ENCODE results near the gene GNB1.

Gene GNB1

DNA sequence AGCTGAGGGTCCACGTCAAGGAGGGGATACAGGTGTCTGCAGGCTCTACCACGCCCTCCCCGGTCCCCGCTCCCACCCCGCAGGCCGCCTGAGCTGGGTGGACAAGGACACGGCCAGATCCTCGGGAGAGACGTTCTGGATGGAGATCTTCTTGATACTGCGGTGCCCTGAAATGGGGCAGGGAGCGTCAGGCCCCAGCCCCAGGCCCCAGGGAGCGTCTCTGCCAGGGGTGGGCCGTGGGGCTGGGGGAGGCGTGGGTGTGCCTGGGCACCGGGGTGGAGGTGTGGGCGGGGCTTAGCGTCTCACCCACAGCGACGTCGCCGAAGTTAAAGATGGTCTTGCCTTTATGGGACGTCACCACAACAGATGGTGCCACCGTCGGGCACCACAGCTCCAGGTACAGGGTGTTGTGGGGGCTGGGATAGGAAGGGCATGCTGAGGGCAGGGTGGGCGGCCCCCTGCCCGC is 35.5 kb upstream of the GNB1 start:
- DNase-seq (ENCODE audit: insufficient read length, low spot score): no peak
- no peak for FAIRE-seq
- TF ChIP-seq, protein P1, sequence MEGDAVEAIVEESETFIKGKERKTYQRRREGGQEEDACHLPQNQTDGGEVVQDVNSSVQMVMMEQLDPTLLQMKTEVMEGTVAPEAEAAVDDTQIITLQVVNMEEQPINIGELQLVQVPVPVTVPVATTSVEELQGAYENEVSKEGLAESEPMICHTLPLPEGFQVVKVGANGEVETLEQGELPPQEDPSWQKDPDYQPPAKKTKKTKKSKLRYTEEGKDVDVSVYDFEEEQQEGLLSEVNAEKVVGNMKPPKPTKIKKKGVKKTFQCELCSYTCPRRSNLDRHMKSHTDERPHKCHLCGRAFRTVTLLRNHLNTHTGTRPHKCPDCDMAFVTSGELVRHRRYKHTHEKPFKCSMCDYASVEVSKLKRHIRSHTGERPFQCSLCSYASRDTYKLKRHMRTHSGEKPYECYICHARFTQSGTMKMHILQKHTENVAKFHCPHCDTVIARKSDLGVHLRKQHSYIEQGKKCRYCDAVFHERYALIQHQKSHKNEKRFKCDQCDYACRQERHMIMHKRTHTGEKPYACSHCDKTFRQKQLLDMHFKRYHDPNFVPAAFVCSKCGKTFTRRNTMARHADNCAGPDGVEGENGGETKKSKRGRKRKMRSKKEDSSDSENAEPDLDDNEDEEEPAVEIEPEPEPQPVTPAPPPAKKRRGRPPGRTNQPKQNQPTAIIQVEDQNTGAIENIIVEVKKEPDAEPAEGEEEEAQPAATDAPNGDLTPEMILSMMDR (IDR thresholded peaks at IDR 0.05; ENCODE audit: insufficient read depth, missing control alignments): no peak

DNA sequence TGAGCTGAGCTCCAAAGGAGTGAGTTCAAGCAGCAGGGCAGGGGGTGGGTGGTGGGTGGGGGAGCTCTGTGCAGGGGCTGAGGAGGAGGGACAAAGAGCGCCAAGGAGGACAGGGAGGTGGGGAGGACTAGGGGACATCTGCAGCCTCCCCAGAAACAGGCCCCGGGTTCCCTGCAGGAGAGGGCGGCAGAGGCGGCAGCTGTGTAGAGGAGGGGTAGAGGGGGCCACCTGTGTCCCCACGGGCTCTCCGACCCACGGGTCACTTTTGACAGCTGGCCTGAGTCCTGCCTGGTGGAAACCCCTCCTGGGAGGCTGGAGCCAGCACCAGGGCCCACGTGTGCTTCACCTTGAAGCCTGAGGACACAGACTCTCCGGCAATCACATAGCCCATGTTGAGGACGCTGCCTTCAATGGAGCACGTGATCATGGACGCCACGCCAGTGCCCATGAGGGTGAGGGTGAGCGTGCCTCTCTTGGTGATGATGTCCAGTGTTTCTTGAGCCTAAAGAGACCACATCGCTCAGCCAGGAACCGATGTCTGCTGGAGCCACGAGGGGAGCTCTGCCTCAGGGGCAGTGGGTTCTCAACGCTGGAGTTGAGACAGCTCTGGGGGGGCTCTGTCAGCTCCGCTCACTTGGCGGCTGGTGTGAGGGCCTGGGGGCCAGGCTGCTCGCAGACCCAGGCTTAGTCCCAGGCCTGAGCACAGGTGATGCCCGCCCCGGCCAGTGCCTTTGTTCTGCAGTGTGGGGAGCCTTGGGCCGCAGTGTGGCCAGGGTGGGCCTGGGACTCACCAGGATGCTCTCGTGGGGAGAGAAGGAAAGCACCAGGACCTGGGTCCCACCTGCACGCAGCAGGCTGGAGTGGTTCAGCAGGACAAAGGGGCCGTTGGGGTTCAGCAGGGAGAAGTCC is 34.8 kb upstream of the GNB1 start:
- TF ChIP-seq, protein P1 (IDR thresholded peaks at IDR 0.05; ENCODE audit: insufficient read depth, missing control alignments): no peak
- no peak for DNase-seq (ENCODE audit: insufficient read length, low spot score)
- FAIRE-seq: no peak

DNA sequence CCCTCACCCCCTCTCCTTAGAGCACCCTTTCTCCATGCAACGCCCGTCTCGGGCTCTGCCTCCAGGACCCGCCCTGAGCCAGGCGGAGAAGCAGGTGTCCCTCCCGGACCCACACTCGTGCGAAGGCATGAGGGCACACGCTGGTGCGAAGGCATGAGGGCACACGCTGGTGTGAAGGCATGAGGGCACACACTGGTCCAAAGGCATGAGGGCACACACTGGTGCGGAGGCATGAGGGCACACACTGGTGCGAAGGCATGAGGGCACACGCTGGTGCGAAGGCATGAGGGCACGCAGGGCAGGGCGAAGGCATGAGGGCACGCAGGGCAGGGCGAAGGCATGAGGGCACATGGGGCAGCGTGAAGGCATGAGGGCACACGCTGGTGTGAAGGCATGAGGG is 34.0 kb upstream of the GNB1 start:
- FAIRE-seq (no peak), DNase-seq (ENCODE audit: insufficient read length, low spot score) (no peak)
- TF ChIP-seq, protein P1 (IDR thresholded peaks at IDR 0.05; ENCODE audit: insufficient read depth, missing control alignments): no peak

DNA sequence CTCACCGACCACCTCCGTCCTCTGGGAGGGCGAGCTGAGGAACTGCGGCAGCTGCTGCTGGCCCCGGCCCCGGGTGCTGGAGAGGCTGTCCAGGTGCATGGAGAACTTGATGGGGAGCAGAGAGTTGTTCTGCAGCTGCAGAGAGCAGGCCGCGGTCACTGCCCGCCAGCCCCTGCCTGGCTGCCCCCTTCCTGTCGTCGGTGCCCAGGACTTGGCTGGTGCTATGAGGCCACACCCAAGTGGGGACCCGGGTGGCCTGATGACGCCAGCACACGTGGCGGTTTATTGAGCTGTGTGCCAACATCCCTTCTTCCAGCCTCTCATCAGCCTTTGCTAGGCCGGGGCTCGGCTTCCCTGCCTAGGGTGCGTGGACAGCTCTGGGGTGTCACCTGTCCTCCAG is 33.5 kb upstream of the GNB1 start:
- DNase-seq (ENCODE audit: insufficient read length, low spot score): no peak
- no peak for FAIRE-seq
- TF ChIP-seq, protein P1 (IDR thresholded peaks at IDR 0.05; ENCODE audit: insufficient read depth, missing control alignments): no peak

DNA sequence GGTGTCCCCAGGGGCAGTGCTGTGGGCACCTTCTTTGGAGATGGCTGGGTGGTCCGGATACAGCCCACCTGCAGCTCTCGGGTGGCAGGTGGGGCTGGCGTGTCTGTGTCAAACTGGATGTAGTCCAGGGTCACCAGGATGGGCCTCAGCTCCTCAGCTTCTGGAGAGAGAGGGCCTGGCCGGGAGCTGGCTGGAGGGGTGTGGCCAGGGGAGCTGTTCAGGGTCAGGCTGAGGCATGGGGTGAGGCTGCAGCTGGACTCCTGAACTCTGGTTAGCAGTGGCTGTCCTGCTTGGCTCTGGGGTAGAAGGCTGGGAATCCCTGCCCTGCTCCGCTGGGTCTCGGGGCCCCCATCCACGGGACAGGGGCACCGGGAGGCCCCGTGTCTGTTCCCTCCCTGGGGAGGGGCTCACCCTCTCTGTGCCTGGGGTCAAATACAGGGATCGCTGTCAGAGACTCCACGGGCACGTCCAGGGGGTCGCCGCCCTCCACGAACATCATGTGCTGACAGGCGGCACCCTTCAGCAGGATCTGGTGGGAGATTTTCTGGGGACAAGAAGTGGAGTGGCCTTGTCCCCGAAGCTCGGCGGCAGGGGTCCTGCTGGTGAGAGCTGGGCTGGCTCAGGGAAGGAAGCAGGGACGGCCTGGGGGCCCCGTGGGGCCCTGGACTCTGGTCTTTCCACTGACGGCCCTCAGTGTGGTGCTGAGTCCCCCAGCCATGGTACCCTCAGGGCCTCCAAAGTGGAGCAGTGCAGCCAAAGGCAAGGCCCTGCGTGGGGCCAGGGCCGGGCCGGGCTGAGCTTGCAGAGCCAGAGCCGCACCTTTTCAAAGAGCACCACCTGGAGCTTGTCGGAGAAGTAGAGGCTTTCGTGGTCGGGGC is 32.3 kb upstream of the GNB1 start:
- TF ChIP-seq, protein P1 (IDR thresholded peaks at IDR 0.05; ENCODE audit: insufficient read depth, missing control alignments): no peak
- FAIRE-seq: no peak
- DNase-seq (ENCODE audit: insufficient read length, low spot score): no peak

DNA sequence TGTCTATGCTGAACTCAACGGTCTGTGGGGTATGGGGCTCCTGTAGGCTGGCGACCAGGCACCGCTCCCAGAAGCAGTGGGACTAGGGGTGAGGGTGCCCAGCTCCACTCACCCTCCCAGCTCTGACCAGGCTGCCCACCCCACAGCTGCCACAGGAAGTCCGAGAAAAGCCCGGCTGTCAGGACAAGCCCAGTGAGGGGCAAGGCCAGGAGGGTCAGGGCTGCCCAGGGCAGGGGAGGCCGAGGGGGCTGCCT is 31.7 kb upstream of the GNB1 start:
- FAIRE-seq: no peak
- TF ChIP-seq, protein P1 (IDR thresholded peaks at IDR 0.05; ENCODE audit: insufficient read depth, missing control alignments): no peak
- DNase-seq (ENCODE audit: insufficient read length, low spot score): no peak
